ENCODE measurements around the gene GOLGB1.
"Not testable (repeated sequence)": the region's sequence is repeated elsewhere in the genome, so short reads cannot be mapped to it uniquely, and the experiment has no call there.

The GOLGB1 gene, protein sequence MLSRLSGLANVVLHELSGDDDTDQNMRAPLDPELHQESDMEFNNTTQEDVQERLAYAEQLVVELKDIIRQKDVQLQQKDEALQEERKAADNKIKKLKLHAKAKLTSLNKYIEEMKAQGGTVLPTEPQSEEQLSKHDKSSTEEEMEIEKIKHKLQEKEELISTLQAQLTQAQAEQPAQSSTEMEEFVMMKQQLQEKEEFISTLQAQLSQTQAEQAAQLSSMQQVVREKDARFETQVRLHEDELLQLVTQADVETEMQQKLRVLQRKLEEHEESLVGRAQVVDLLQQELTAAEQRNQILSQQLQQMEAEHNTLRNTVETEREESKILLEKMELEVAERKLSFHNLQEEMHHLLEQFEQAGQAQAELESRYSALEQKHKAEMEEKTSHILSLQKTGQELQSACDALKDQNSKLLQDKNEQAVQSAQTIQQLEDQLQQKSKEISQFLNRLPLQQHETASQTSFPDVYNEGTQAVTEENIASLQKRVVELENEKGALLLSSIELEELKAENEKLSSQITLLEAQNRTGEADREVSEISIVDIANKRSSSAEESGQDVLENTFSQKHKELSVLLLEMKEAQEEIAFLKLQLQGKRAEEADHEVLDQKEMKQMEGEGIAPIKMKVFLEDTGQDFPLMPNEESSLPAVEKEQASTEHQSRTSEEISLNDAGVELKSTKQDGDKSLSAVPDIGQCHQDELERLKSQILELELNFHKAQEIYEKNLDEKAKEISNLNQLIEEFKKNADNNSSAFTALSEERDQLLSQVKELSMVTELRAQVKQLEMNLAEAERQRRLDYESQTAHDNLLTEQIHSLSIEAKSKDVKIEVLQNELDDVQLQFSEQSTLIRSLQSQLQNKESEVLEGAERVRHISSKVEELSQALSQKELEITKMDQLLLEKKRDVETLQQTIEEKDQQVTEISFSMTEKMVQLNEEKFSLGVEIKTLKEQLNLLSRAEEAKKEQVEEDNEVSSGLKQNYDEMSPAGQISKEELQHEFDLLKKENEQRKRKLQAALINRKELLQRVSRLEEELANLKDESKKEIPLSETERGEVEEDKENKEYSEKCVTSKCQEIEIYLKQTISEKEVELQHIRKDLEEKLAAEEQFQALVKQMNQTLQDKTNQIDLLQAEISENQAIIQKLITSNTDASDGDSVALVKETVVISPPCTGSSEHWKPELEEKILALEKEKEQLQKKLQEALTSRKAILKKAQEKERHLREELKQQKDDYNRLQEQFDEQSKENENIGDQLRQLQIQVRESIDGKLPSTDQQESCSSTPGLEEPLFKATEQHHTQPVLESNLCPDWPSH (N-terminal part only)

DNA sequence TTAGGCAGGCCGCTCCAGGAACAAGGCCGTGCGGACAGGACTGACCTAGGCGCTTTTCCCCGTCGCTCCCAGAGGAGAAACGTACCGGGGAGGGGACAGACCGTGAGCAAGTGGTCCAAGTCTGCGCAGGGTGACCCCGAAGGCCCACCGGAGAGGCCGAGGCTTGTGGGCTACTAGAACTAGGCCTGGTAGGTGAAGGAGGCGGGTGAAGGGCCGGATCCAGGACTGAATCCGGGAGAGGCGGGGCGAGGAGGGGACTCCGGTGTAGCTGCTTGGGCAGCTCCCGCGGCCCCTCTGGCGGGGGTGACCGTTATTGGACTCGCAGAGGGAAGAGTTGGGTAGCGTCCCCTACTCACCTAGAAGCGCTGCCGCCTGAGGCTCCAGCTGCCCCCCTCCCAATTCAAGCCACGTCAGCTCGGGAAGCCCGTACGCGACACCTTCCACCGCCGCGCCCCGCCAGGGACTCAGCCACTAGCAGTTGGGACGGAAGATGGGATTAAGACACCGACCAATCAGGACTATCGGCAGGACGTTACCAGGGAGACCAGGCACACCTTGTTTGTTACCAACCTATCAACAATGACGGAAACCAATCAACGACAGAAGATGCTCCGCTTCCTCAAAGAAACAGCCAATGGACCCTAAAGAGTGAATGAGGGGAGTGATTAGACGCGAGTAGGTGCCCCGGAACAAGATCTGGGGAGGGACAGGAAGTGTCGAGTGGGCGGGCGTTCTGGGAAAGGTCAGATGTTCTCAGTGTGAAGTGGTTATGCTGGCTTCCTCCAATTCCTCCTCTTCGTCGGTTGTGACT is at the start of gene GOLGB1:
GOLGB1 (minus strand) TSS at position 466 of the 811 bp plus-strand sequence. CDS start 18,770 bp downstream, outside the sequence.
- DNase-seq = peak; percentile 92

DNA sequence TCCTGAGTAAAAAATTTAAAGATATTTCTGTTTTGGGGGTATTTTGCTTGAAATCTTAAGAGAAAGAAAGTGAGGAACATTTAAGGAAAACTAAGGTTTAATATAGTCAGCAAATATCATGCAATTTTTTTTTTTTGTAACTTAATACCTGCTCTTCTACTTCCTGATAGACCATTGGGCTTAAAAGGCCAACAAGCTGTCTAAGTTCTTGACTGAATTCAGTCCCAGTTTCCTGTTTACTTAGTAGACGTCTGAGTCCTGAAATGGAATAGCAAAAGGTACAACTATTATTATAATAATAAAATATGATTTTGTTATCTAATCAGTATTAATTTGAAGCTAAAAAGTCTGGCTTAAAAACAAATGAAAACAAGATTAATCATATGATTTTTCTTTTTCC is 47.4 kb upstream of the GOLGB1 start:
- no peak for DNase-seq

DNA sequence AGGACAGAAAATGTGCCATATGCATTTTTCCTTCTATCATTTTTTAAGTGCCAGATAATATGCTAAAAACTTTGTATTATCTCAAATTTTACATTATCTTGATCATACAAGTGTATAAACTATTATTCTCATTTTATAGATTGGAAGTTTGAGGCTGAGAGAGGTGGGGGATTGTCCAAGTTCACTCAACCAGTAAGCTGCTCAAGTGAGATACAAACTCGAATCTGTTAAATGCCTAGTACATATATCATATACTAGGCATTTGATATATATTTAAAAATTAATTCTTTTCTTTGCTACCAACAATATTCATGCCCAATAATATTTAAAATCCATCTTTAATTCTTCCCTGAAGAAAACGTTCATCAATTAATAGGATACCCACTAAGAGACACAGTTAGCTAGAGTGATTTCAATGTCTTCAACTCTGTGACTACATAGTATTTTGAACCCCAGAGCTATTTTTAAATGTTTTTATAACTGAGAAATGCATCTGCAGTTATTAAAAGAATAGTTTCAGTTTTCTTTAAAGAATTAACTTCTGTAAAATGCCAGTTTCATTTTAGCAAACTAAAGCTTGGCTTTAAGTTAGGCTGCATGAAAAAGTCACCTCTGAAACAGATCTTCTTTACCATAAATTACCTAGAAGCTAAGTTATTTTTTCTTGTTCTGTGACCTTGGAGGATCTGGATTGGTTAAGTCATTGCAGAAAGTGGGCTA is 44.9 kb upstream of the GOLGB1 start:
- no peak for DNase-seq

GRCh38 chr3:121793078-121793477 is 43.5 kb upstream of the GOLGB1 start:
- DNase-seq = no peak

DNA sequence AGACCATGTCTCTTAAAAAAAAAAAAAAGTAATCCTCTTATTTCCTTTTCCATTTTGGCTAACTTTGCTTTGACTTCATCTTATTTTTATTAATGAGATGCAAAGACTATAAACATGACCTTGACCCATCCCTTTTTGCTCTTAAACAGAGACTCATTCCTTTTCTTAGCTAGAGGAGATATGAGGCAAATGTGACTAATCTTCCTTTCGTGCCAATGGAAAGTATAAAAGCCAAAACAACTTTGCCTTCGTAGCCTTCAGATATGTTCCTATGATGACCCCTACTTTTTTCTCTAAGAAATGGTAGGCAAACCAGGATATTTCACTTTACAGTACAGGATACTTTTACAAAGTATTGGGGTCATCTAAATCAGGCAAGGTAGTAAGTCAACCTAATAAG is 36.9 kb upstream of the GOLGB1 start:
- no peak for DNase-seq

- DNase-seq = not testable (repeated sequence)
These were observed 33.2 kb upstream of the GOLGB1 start for GRCh38 chr3:121782784-121783183.

DNA sequence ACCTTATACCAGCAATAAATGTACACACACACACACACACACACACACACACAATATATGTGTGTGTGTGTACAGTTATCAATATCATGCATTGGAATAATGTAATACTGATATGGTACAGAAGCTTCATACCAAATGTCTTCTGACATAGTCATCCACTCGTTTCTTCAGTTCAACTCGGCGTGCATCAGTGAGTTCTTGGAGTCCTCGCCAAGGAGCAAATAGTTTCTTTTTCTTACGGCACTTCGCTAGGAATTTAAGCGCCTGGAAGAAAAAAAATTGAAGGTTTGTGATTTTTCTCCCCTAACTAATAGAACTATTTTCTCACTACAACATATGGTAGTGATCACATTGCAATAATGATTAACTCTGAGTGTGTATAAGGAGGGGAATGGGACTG is 32.1 kb upstream of the GOLGB1 start:
- DNase-seq = no peak

GRCh38 chr3:121775095-121775494 is 25.6 kb upstream of the GOLGB1 start:
- not testable (repeated sequence) for DNase-seq

DNA sequence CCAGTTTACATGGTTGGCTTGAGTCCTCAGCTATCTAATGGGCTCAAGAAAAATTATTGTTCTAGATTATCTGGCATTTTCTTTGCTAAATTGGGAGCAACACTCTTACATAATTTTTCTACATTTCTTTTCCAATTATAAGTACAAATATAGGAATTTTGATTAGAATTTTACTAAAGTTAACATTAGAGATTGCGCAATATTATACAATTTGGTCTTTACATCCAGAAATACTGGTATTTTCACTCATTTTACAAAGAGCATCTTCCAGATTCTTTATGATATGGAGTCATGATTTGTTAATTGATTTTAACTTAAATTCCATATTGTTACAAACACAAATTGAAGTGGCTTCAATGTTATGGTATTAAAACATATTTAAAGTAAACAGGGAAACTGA is 19.7 kb upstream of the GOLGB1 start:
- DNase-seq = no peak

DNA sequence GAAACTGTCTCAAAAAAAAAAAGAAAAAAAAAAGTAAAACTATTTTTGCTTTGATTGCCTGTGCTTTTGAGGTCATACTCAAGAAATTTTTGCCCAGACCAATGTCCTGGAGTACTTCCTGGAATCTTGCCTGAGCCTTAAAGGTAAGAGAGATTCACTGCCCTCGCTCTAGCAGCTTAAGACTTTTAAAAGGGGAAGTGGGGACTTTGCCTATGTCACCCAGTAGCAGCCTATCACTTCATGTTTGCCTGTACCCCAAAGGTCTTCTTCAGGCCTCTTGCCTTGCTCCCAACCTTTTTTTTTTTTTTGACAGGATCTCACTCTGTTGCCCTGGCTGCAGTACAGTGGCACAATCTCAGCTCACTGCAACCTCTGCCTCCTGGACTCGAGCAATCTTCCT is 18.9 kb upstream of the GOLGB1 start:
- no peak for DNase-seq

GRCh38 chr3:121759541-121760202 is 10.1 kb upstream of the GOLGB1 start:
- no peak for DNase-seq

DNA sequence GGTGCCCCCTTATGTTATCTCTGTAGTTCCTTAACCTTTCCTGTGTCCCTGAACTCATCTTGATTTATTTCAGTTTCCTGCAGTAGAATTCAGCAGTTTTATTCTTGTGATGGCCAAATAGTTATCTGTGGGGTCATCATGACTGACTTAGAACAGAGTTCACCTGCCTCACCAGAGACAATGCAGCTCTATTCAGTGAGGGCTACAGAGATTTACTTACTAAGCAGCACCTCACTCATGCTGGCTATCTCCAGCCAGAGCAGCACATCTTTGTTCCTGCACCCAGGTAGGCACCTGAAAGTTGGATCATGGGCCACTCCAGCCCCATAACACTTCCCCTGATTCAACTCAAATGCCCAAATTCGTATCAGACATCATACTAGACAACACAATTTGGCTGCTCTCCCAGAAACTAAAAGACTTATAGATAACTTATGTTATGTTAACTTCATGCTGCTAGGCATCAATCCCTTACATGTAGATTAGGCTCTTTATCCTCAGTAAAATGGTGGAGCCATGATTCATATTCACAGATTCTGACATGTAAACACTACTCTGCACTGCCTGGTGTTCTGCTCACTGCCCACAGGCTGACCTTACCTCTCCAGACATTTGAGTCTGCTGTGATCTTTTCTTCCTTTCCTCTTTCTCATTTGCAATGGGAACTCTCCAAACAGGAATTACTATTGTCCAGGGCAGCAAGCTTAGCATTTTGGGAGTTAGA is 9.3 kb upstream of the GOLGB1 start:
- no peak for DNase-seq

DNA sequence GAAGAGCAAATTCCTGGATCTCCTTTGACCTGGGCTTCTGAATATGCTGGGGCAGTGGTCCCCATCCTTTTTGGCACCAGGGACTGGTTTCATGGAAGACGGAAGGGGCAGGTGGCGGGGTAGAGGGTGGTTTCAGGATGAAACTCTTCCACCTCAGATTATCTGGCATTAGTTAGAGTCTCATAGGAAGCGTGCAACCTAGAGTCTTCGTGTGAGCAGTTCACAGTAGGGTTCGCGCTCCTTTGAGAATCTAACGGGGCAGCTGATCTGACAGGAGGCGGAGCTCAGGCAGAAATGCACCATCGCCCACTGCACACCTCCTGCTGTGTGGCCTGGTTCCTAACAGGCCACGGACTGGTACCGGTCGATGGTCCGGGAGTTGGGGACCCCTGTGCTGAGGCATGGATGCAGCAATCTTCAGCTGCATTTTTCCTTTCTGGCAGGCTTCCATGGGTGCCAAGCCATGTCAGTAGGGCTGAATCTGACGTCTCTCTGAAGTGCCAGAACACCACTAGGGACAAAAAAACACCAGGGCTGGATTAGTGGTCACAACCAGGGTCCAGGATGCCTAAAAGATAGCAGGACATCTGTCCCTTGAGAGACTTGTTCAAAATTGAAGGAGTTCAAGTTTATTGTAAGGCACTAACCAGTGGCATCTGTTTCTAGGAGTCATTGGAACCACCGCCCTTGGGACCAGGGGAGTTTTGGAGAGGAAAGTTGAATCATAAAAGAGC is 8.4 kb upstream of the GOLGB1 start:
- DNase-seq = no peak

DNA sequence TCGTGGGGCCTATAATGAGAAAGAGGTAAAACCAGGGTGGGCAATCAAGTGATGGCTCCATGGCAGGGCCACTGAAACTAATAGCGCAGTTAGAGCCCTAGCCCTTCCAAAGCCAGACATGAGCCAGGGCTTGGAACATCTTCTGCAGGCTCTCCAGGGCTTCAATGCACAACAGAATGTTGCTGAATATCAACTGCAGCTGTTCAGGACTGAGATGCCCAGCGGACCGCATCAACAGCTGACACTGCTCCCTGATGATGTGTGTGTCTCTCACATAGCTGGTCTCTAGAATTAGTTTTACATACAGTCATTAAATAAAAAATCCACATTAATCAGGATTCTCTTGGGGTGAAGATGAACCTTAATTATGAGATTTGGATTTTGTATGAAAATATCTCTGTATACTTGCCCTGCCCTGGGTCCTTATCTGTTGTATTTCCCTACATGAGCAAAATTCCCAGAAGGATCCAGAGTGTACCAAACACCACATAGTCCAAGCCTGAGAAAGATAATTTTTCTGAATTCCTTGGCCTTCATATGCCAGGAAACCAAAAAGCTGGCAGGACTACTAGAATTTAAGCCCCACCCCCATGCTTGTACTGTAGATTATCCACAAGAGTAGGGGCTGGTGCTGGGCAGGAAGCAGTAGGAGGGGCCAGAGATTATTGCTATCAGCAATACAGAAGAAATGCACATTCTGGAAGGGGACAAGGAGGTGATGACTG is 7.7 kb upstream of the GOLGB1 start:
- no peak for DNase-seq

- no peak for DNase-seq
These were observed 3.2 kb upstream of the GOLGB1 start for GRCh38 chr3:121752772-121753171.

DNA sequence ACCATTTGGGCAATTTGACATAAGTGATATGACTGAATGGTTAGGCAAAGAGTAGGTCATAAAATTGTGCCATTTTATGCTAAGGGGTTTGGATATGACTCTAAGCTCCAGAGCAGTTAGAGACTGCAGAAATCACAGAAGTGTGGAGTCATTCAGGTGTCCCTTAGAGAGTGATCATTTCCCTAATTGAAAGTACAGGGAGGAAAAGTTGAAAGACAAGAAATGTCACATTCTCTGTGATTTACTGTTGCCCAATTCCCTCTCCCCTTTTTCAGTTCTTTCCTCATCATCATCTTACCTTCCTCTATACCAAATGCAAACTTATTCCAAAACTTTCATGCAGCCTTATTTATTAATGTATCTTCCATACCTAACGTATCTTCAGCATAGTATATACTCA is 2.7 kb upstream of the GOLGB1 start:
- DNase-seq = no peak

GRCh38 chr3:121750087-121750415 is 510 bp upstream of the GOLGB1 start:
- no peak for DNase-seq

GRCh38 chr3:121748680-121749275 is 763 bp downstream of the GOLGB1 start:
- DNase-seq = peak; percentile 46
